Activated T-cell treated with anti-CD3 and anti-CD28 coated beads, Interleukin-2, amount 50 U/mL, for 4 hours (primary cell): Measurements from ENCODE around the gene NUP93. TPM values are rescaled to one million over a fixed set of nuclear protein-coding genes. Genes with fewer than 3 reads are reported as not detected.

ENCODE experiments used
- ATAC-seq, 2 donors: fragments of 200-7000 bp; cut with Tn5 transposase; one replicate each; pipeline ENCODE4 v1.10.0; 2021
- DNase-seq: peaks from one replicate; pipeline ENCODE4 v3.0.0-alpha.2; 2020
- H3K27me3 Mint-ChIP-seq: one replicate; pipeline ENCODE4 v1.8.0; 2021; ENCODE audit warnings: low read depth, mixed read lengths
- H3K36me3 Mint-ChIP-seq: one replicate; pipeline ENCODE4 v1.8.0; 2022; ENCODE audit warnings: mixed read lengths; ENCODE audit not compliant: insufficient read depth
- H3K4me1 Mint-ChIP-seq: one replicate; pipeline ENCODE4 v1.8.0; 2021; ENCODE audit warnings: low read depth, mixed read lengths
- H3K4me3 Mint-ChIP-seq: one replicate; pipeline ENCODE4 v1.8.0; 2021; ENCODE audit warnings: mild to moderate bottlenecking, moderate library complexity, mixed read lengths
- H3K9me3 Mint-ChIP-seq: one replicate; pipeline ENCODE4 v1.8.0; 2021; ENCODE audit warnings: mixed read lengths
- total RNA-seq, 3 donors: library from RNA; stranded (reverse); gene quantifications; one replicate each; pipeline ENCODE4 v1.2.1, GENCODE V29; 2021

The NUP93 gene
- total RNA-seq, 3 donors from 2014 or later = 178 to 195 (median 181) TPM

- no peaks in the 10 kb centered on the region for H3K9me3 Mint-ChIP-seq
- no peak overlapping the region for H3K4me3 Mint-ChIP-seq
- H3K27me3 Mint-ChIP-seq = no peaks in the 10 kb centered on the region
- peaks cover 17% of the 10 kb centered on the region for H3K4me1 Mint-ChIP-seq
- ATAC-seq (no peak), DNase-seq (no peak)
- H3K36me3 Mint-ChIP-seq = peaks cover 71% of the 10 kb centered on the region
Measured at GRCh38 chr16:56841659-56842058, 111.7 kb downstream of the NUP93 start.

- Mint-ChIP-seq H3K9me3 (no peaks in the 10 kb centered on the region), H3K27me3 (no peaks in the 10 kb centered on the region), H3K4me3 (no peak overlapping the region), H3K4me1 (peaks cover 22% of the 10 kb centered on the region), H3K36me3 (peaks cover 67% of the 10 kb centered on the region)
- ATAC-seq (no peak), DNase-seq (no peak)
Measured at GRCh38 chr16:56842133-56842532, 112.2 kb downstream of the NUP93 start.

DNA sequence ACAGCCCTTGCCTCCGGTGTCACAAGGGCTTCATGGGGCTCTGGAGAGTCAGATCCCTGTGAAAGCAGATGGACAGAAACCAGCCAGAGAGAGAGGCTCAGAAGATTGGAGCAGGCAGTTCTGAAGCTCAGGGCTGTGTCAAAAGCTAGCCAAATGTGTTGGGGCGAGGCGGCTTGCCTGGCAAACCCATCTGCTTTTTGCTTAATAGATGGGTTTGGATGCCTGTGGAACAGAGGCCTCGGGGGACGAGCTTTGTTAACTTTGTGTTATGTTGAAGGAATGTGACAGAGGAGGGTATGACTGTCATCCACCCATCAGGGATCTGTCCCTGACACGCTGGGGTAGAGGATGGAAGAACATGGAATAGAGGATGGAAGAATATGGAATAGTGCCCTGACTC, 114.1 kb downstream of the NUP93 start:
- no peak overlapping the region for H3K4me3 Mint-ChIP-seq
- no peak for DNase-seq
- H3K4me1 Mint-ChIP-seq = peaks cover 27% of the 10 kb centered on the region
- H3K9me3 Mint-ChIP-seq = no peaks in the 10 kb centered on the region
- H3K27me3 Mint-ChIP-seq = no peaks in the 10 kb centered on the region
- ATAC-seq = no peak
- H3K36me3 Mint-ChIP-seq = peaks cover 49% of the 10 kb centered on the region

DNA sequence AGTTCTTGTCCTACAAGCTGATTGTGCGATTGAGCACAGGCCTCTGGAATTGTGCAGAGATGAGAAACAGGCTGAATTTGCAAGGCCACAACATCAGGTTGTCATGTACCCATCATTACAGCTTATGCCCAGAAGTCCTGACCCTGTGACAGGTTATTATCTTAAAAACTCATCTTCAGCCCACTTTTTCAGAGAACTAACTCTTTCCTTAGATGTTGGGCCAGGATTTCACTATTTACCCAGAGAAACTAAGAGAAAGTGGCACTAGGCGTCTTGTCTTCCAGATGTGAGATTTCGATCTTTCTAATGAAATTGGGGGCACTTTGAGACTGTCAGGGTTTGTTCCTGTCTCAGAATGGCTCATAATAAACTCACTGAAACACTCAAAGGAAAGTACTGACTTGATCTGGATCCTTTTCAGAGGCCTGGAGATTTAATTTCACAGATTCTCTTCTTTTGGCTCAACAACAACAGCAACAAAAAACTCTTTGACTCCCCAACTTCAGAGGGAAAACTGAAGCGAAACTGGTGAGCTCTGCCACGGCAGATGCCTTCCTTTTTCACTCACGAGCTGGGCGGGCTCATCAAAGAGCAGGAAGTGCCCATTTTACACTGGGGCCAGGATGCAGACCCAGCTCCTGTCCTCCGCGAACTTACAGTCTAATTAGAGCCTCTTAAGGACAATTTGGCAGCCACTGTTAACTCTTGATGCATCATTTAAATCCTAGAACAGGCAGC, 117.4 kb downstream of the NUP93 start:
- ATAC-seq = peak; percentile 63 to 64
- DNase-seq = no peak
- Mint-ChIP-seq H3K4me1 (peaks cover 30% of the 10 kb centered on the region), H3K36me3 (peaks cover 22% of the 10 kb centered on the region), H3K4me3 (peak overlapping the region; percentile 30), H3K9me3 (no peaks in the 10 kb centered on the region), H3K27me3 (no peaks in the 10 kb centered on the region)

DNA sequence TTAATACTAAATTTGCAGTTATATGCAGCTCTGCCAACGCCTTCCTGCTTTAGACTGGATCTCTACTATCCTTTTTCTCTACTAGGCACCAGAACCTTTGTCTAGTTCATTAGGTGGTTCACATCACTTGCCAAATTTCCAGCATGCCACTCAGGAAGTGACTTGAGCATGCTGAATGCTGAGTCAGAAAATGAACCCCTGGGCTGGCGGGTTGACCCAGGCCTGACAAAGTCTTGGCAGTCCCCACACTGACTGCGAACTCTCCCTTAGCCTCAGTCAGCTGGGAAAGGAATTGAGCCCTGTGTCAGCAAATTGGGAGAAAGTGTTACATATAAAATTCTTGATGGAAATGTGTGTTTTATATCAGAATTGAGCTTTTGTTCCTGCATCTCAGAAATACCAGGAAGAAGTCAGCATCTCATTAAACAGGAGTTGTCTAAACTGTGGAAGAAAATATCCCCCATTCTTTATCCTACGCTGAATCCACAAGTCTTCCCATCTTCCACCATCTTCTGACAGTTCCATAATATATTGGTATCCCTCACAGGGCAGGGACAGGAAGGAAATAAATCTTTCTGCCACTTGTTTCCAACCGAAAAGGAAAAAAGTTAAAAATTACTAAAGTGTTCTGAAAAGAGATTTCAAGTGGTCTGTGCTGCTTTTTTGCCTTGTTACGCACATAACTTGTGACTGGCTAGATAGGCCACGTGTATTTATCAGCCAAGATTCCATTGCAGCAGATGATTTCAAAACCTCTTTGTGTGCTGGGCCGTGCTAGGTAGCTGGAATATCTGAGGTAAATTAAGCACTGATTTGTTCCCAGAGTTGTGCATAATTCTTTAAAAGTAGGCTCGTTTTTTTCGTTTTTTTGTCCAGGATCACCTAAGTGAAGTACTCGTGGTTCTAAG, 118.4 kb downstream of the NUP93 start:
- DNase-seq = no peak
- no peak for ATAC-seq
- Mint-ChIP-seq H3K27me3 (no peaks in the 10 kb centered on the region), H3K4me1 (peaks cover 30% of the 10 kb centered on the region), H3K36me3 (peaks cover 18% of the 10 kb centered on the region), H3K4me3 (no peak overlapping the region), H3K9me3 (no peaks in the 10 kb centered on the region)

DNA sequence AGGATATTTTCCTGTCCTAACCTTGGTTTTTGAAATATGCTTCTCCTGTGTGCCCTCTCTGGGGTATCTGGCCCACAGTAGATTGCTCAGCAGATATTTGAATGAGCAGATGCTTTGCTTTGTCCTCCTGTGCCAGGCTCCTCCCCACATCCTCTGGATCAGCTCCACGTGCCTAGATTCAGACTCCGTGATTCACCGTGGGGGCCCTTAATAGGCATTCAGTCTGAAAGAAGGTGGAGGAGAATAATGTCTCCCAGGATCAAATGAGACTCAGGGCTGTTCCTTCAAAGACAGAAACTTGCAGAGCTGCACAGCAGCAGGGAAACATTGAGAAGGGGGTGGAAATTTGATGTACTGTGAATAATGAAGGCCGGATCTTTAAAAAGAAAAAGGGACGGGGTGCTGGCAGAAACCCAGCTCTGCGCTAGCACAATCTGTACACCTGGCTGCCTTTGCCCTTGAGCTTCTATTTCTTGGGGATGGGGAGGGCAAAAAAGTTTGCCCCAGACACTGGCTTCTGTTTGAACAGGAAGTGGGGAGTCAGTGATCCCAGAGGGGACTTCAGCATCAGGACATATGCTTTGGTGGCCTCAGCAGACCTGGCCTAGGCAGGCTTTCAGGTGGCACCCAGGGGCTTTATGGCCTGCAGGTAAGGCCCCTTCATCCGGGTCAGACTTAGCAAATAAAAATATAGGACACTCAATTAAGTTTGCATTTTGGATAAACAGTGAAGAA, 119.2 kb downstream of the NUP93 start:
- Mint-ChIP-seq H3K27me3 (no peaks in the 10 kb centered on the region), H3K36me3 (peaks cover 12% of the 10 kb centered on the region), H3K4me1 (peaks cover 30% of the 10 kb centered on the region), H3K9me3 (no peaks in the 10 kb centered on the region), H3K4me3 (no peak overlapping the region)
- ATAC-seq = no peak
- DNase-seq = no peak

GRCh38 chr16:56849690-56850680, 120.1 kb downstream of the NUP93 start:
- Mint-ChIP-seq H3K4me1 (peaks cover 30% of the 10 kb centered on the region), H3K27me3 (no peaks in the 10 kb centered on the region), H3K4me3 (no peak overlapping the region), H3K36me3 (peaks cover 7% of the 10 kb centered on the region), H3K9me3 (no peaks in the 10 kb centered on the region)
- DNase-seq (no peak), ATAC-seq (no peak)

GRCh38 chr16:56851671-56852400, 121.9 kb downstream of the NUP93 start:
- DNase-seq = no peak
- ATAC-seq = no peak
- no peaks in the 10 kb centered on the region for H3K36me3 Mint-ChIP-seq
- no peaks in the 10 kb centered on the region for H3K27me3 Mint-ChIP-seq
- no peaks in the 10 kb centered on the region for H3K9me3 Mint-ChIP-seq
- H3K4me1 Mint-ChIP-seq = peaks cover 24% of the 10 kb centered on the region
- no peak overlapping the region for H3K4me3 Mint-ChIP-seq

GRCh38 chr16:56852401-56852730, 122.4 kb downstream of the NUP93 start:
- Mint-ChIP-seq H3K4me3 (no peak overlapping the region), H3K9me3 (no peaks in the 10 kb centered on the region), H3K4me1 (peaks cover 19% of the 10 kb centered on the region), H3K27me3 (no peaks in the 10 kb centered on the region), H3K36me3 (no peaks in the 10 kb centered on the region)
- no peak for DNase-seq
- no peak for ATAC-seq

- ATAC-seq (no peak), DNase-seq (no peak)
- H3K4me3 Mint-ChIP-seq = no peak overlapping the region
- no peaks in the 10 kb centered on the region for H3K27me3 Mint-ChIP-seq
- H3K9me3 Mint-ChIP-seq = no peaks in the 10 kb centered on the region
- no peaks in the 10 kb centered on the region for H3K36me3 Mint-ChIP-seq
- H3K4me1 Mint-ChIP-seq = peaks cover 13% of the 10 kb centered on the region
Measured at GRCh38 chr16:56852968-56853367, 123.0 kb downstream of the NUP93 start.

GRCh38 chr16:56855201-56855600, 125.3 kb downstream of the NUP93 start:
- no peaks in the 10 kb centered on the region for H3K9me3 Mint-ChIP-seq
- peaks cover 20% of the 10 kb centered on the region for H3K4me1 Mint-ChIP-seq
- H3K27me3 Mint-ChIP-seq = no peaks in the 10 kb centered on the region
- H3K36me3 Mint-ChIP-seq = no peaks in the 10 kb centered on the region
- DNase-seq (no peak), ATAC-seq (no peak)
- no peak overlapping the region for H3K4me3 Mint-ChIP-seq

GRCh38 chr16:56855946-56856345, 126.0 kb downstream of the NUP93 start:
- Mint-ChIP-seq H3K9me3 (no peaks in the 10 kb centered on the region), H3K27me3 (no peaks in the 10 kb centered on the region), H3K36me3 (no peaks in the 10 kb centered on the region), H3K4me1 (peaks cover 27% of the 10 kb centered on the region), H3K4me3 (no peak overlapping the region)
- no peak for DNase-seq
- no peak for ATAC-seq

- ATAC-seq = no peak
- peaks cover 37% of the 10 kb centered on the region for H3K4me1 Mint-ChIP-seq
- H3K9me3 Mint-ChIP-seq = no peaks in the 10 kb centered on the region
- no peaks in the 10 kb centered on the region for H3K27me3 Mint-ChIP-seq
- no peak for DNase-seq
- no peaks in the 10 kb centered on the region for H3K36me3 Mint-ChIP-seq
- H3K4me3 Mint-ChIP-seq = no peak overlapping the region
Measured at GRCh38 chr16:56856876-56857447, 127.0 kb downstream of the NUP93 start.
